Measurements from ENCODE around the gene GPS1.

The GPS1 gene

DNA sequence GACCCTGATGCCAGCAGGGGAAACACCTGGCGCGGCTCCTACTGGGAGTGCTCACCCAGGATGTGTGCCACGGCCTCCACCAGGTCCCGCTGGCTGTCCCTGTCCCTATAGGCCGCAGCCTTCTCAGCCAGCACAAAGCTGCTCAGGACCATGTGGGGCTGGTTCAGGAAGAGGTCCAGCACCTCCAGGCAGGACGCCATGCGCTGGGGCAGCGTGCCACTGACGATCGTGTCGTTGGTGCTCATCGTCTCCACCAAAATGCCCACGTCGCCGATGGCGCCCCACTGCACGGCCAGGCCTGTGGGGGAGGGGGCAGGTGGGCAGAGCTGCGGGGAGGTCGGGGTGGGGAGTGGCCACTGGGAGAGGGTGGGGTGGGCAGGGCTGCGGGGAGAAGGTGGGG, 29.8 kb downstream of the GPS1 start:
- DNase-seq = no peak

DNA sequence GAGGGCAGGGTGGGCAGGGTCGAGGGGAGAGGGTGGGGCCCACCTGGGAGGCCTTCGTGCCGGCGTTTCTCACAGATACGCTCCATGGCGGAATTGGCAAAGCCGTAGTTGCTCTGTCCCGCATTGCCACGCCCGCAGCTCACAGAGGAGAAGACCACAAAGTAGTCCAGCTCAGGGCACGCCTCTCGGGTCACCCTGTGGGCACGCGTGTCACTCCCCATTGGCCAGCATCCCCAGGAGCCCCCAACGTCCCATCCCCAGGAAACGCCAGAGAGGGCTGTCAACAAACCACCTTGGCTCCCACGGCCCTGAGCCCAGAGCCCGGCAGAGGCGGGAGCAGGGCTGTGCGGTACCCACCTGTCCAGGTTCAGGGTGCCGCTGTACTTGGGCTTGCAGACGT, 30.3 kb downstream of the GPS1 start:
- no peak for DNase-seq

DNA sequence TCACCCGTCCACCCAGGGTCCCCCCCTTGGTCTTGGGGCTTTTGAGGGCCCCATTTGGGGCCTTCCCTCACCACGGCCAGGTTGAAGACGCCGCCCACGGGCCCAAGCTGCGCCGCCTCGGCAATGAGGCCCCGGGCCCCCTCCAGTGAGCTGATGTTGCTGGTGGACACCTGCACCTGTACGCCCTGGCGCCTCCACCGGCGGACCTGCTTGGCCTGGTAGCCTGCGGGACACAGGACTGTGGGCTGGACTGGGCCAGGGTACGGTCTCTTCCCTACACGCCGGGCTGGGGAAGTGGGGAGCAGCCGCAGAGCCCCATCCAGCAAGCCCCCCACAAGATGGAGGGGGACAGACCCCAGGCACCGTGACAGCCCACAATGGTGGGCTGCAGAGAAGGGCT, 30.8 kb downstream of the GPS1 start:
- no peak for DNase-seq

DNA sequence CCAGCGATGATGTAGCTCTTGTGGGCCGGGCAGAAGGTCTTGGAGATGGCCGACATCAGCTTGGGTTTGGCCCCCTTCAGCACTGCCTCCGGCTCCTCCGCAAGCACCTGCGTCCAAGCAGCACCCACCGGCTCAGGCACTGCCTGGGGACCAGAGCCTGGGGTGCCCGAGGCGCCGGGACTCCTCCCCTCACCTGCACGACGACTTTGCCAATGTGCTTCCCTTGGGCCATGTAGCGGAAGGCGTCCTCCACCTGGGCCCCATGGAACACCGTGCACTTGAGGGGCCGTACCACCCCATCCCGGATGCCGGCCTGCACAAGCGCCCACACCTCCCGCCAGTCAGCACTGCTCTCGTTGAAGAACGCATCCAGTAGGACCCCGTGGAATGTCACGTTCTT, 31.3 kb downstream of the GPS1 start:
- DNase-seq = no peak

DNA sequence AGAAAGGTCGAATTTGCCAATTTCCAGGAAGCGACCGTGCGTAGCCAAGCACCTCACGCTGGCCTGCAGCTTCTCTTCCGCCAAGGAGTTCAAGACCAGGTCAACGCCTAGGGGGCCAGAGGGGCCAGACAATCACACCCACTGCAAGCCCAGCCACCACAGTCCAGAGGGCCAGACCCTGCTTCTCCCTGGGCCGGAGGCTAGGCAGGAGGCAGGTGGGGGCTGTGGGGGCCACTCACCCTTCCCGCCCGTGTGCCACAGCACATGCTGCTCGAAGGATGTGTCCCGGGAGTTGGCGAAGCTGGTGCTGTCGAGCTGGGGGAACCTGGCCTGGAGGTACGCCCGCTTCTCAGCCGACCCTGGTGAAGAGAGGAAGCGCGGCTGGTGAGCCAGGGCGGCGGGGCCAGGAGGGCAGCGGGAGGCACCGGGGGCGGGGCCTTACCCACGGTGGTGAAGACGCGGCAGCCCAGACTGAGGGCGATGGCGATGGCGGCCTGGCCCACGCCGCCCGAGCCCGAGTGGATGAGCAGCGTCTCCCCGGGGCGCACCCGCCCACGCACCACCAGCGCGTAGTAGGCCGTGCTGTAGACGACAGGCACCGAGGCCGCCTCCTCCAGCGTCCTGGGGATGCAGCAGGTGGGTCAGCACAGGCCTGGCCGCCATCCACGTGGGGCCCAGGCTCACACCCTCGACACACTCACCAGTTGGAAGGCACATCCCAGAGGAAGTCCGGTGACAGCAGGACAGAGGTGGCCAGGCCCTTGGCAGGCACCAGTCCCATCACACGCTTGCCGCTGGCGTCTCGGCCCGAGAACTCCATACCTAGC, 32.0 kb downstream of the GPS1 start:
- no peak for DNase-seq

DNA sequence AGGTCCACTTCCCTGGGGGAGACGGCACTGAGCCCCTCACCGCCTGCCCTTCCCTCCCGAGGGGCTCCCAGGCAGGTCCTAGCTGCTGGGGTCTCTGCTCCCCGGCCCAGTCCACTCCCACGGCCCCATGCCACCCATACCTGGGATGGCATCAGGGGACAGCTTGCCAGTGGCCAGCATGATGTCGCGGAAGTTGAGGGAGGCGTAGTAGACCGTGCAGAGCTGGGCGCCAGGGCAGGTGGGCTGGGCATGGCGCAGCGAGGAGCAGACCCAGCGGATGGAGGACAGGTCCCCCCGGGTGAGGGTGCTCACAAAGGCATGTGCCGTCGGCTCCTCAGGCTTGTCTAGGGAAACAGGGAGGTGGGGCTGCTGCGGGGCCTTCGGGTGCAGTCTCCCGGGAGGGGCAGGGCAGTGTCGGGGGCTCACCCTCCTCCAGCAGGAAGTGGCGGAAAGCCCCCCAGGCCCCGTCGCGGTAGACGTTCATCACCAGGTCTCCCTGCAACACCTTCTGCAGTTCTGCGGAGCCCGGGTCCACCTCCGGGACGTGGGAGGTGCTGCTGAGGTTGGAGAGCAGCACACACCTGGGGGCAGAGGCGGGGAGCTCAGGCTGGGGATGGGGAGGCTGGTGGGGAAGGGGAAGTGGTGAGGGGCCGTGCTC, 32.8 kb downstream of the GPS1 start:
- no peak for DNase-seq

DNA sequence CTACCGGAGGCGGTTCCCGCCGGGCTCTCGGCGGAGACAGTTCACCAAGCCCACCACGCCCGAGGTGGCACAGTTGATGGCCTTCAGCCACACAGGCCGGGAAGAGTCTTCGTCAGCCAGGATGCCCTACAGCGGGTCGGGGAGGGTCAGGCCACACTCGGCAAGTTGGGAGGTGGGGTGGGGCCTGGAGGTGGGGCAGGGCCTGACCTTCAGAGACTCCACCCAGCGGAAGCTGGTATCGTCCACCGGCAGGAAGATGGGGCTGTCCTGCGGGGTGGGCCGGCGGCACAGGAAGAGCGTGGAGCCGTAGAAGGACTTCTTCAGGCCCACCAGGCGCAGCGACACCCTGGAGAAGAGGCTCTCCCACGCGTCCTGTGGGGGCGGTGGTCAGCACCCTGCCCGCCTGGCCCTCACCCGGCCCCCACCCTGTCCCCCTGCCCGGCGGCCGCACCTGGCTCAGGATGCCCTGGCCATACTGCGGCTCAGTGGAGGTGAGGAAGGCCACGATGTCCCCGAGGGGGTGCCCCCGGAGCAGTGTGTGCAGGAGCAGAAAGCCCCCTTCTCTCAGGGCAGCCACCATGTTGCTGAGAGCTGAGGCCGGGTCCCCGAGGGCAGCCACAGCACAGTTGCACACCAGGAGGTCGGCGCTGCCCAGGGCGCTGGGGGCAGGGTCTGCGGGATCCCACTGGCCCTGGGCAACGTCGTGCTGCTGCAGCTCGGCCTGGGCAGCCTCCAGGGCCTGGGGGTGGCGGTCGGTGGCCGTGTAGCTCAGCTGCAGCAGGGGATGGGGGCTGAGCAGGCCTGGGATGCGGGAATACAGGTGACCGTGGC, 33.5 kb downstream of the GPS1 start:
- no peak for DNase-seq

DNA sequence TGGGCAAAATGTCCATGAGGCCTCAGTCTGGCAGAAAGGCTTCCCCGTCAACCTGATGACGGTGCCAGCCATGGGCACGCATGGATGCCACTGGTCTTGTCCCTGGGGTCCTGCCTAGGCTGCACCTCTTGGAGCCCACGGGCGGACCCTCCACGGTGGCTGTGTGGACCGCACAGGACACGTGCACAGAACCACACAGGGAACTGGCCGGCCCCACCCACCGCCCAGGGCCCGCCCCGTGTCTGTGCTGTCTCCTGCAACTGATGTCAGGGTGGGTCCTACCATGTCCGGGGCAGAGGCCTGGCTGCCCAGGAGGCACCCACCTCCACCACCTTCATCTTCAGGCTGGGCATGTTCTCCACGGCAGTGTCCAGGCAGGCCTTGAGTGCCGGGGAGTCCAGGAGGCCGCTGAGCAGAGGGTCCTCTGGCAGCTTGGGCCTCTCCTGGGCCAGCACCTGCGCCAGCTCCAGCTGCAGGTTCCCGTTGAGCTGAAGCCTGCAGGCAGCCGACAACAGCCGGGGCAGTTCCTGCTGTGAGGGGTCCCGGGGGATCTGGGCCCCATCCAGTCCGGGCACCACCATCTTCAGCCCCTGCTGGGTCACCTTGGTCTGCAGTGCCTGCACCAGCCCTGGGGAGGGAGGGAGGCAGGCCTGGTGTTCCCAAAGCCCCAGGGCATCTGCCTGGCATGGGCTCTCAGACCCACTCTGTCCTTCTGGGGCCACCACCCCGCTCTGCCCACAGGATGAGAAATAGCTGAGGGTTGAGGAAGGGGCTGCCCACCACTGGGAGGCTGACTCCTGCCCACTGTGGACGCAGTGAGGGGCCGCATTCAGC, 34.5 kb downstream of the GPS1 start:
- DNase-seq = no peak

DNA sequence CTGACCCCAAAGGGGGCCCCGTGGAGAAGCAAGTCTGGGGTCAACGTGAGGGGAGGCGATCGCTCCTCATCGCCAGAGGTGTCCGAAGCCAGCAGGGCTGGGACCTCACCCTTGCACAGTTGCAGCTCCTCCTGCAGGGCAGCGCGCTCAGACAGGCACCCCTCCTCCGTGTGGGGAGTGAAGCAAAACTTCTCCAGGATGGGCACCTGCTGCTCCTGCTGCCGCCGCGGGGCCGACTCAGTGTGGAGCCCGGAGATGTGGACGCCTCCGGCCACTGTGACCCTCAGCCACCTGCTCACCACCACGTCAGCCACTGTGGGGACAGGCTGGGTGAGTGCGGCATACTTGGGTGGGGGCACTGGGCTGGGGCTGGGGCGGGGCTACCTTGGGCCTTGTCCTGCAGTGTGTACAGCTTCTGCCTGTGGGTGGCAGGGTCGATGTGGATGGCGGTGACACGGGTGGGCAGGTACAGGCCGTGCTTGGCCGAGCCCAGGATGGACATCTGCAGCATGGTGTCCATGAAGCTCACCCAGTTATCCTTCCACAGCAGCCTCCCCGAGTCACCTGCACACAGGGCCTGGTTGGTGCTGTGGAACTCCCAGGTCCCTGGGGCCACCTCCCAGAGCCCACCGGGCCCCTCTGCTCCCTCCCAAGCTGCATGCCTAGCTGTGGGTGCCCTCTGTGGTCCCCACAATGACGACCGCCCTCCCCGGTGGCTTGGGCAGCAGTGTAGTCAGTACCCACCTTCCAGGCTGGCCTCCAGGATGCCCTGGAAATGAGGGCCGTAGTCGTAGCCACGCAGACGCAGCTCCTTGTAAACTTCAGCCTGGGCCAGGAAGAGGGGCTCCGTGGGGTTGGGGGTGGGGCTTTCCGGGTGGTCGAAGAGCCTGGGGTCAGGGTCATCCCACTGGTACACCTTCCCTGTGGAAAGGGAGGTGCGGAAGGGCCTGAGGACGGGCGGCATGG, 35.5 kb downstream of the GPS1 start:
- no peak for DNase-seq

DNA sequence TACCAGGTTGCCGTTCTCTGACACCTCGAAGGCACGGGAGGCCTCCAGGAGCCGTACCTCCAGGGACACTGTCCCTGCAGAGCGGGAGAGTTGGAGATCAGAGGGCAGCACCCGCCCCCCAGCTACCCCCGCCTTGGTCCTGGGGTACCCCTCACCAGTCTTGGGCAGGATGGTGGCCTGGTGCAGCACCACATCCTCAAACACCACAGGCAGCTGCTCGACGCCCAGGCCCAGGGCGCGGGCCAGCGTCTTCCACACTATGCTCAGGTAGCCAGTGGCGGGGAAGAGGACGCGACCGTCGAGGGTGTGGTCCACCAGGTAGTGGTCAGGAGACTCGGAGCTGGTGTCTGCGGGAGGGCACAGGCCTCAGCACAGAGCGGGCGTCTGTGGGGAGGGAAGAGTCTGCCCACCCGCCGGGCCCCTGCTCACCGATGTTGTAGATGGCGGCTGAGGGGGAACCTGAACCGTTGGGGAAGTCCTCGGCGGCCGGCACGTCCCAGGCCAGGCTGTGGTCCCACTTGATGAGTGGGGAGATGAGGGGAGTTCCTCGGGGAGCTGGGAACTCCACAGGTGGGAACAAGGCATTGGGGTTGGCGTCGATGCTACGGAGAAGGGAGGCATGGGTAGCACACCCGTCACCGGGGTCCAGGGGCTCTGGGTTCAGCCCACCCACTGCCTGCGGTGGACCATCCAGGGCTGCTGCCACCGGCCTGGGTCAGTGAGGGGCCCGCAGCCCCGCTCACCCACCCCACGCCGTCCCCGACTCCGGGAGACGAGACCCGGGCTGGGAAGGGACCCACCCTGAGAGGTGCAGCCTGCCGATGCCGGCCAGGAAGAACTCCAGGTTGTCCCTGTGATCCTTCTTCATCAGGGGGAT, 36.5 kb downstream of the GPS1 start:
- DNase-seq = no peak

DNA sequence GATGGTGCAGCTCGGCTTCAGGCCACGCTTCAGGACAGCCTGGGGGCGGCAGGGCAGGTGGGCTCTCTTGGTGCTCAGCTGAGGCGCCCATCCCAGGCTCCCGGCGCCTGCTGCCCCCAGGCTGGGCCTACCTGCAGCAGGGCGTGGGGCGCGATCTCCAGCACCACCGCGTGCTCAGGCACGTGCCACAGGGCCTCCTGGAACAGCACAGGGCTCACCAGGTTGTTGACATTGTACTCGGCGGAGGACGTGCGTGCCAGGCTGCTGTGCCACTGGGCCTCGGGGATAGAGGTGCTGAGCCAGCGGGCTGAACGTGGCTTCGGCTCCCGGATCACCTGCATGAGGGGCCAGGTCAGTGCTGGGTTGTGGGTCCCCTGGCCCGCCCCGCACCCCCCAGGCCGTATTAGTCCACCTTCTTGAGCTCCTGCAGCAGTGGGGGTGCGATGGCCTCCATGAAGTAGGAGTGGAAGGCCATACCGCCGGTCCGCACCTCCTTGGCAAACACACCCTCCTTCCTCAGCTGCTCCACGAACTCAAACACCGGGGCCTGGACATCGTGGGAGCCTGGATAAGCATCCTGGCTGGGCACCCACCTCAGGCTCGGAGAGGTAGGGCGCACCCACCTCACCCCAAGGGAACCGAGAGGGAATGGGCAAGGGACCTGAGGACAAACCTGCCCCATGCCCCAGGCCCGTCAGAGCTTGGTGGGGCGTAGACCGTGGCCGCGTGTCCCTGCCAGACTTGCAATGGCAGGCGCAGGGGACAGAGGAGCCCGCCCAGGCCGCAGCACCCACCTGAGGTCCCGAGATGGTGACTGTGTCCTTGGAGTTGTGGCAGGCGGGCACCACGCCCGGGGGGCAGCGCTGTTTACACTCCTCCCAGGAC, 37.4 kb downstream of the GPS1 start:
- no peak for DNase-seq

DNA sequence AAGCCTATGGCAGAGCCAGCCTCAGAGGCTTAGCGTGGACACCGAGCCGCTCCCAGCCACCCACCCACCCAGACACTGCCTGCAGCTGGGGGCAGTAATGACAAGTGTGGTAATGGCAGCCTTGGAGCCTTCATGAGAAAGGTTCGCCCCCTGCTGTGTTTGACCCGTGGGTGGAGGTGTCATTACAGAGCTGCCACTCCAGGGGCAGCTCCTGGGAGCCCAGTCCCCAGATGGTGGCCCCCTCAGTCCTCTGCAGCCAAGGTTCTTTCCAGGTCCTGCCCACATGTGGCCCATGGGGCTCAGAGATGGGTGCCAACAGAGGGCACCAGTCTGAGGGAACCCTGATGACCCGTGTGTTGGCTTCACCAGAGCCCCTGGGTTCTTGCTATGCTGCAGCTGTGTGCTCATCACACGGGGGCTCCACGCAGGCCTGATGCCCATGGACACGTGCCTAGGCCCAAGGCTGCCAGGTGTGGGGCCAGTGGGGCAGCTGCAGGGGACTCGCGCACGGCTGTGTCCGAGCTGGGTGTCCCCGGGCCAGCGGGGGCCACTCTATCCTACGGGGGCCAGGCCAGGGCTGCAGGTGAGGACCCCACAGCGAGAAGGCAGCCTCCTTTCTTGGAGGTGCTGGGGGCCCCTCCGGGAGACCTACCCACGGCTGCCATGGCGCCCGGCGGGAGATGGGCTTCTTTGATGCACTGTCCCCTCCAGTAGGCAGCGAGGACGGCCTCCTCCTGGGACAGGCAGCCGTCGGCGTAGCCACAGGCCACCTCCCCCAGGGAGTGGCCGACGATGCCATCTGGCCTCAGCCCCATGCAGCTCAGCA, 38.2 kb downstream of the GPS1 start:
- DNase-seq = no peak

DNA sequence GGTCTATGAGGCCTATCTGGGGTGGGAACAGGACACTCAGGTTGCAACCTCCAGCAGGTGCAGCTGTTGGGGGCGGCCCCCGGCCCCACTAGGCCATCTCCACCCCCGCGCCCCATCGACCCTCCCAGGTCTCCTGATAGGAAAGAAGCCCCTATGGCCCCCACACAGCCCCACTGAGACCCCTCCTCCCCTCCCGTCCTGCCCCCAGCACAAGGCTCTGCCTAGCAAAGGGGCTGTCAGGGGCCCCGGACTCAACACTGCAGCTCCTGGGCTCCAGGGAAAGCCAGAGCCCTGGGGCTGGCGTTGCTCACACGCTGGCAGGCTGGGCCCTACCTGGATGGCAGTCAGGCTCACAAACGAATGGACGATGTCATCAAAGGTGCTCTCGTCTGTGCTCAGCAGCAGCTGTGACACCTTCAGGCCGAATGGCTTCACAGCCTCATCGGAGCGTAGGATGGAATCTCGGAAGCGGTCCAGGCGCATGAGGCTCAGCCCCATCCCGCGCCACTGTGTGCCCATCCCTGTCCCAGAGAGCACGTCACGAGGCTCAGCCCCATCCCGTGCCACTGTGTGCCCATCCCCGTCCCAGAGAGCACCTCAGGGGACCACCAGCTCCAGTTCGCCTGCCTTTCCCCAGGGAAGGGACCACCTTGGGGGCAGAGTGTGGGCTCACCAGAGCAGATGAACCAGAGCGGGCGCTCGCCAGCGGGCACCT, 39.0 kb downstream of the GPS1 start:
- DNase-seq = no peak

DNA sequence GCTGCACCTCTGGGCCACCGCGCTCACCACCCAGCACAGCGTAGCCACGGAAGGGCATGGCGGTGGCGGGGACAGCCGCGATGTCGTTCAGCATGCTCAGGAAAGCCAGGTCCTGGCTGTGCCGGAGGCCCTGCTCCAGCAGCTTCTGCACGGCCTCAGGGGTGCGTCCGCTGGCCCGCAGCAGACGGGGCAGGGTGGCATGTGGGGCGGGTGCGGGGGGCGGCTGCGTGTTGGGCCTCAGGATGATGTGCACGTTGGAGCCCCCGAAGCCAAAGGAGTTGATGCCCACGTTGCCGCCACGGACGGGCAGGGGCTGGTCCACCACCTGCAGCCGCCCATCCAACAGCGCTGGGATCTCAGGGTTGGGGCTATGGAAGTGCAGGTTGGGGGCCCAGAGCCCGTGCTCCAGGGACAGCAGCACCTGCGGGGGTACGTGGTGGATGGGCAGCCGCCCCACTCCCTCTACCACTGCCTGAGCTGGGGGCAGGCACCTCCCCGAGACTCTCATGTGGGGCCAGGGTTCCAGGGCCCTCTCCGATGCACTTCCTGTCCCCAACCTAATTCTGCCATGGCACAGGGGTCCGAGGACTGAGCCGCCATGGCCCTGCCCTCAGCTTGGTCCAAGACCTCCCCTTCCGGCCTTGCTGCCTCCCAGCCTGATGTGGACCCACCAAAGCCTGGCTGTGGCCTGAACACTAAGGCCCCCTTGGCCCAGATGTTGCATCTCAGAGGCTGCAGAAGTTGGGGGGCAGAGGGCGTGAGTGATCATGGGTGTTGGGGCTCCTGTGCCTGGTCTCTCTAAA, 39.8 kb downstream of the GPS1 start:
- no peak for DNase-seq

DNA sequence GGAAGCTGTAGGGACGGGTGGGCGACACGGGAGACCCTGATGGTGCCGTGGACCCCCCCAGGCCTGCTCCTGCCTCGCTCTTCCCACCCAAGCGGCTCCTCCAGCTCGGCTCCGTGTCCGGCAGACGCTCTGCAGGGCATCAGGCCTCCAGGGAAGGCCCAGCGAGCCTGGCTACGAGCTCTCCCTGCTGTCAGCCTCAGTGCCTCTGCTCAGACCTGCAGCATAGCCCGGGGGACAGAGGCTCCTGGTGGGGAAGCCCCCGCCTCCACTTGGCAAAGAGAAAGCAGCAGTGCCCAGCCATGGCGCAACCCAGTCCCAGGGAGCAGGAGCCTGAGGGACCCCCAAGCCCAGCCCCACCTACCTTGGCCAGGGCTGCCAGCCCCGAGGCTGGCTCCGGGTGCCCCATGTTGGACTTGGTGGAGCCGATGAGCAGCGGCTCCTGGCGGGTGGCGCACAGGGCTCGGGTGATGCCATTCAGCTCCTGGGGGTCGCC, 40.4 kb downstream of the GPS1 start:
- DNase-seq = no peak

DNA sequence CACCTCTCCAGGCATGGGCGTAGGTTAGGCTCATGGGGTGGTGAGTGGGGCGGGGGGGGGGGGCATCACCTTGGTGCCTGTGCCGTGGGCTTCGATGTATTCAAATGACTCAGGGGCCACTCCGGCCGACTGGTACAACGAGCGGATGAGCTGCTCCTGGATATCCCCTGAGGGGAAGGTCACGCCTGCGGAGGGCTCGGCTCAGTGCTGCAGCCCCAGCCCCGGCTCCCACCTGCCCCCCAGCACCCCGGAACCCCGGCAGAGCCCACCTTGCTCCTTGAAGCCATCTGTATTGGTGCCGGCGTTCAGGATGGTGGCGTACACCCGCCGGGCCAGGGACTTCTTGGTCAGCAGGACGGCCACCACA, 40.9 kb downstream of the GPS1 start:
- DNase-seq = no peak
